ENCODE results near the gene ARHGAP24.

GRCh38 chr4:86032476-86033022 lies 557.6 kb downstream of the ARHGAP24 start:
- TF ChIP-seq EGR1 (IDR thresholded peaks at IDR 0.05; ENCODE audit: low read depth in 2 of 2): no peak
- TF ChIP-seq CTCF (IDR thresholded peaks at IDR 0.05; ENCODE audit: low read depth, low read length, missing input control): no peak
- TF ChIP-seq REST (IDR thresholded peaks at IDR 0.05): no peak
- no peak for TF ChIP-seq TAF1 (conservative IDR thresholded peaks at IDR 0.05)
- no peak for TF ChIP-seq GABPA (IDR thresholded peaks at IDR 0.05 in 1 of 2, conservative IDR thresholded peaks at IDR 0.05 in 1 of 2)
- no peak for TF ChIP-seq FOXA1 (IDR thresholded peaks at IDR 0.05)
- no peak for TF ChIP-seq MAX (IDR thresholded peaks at IDR 0.05)
- TF ChIP-seq SP1 (IDR thresholded peaks at IDR 0.05): no peak
- no peak for TF ChIP-seq JUND (IDR thresholded peaks at IDR 0.05)

All from liver (tissue), 3 donors.